HepG2 (cell line): ENCODE measurements around the gene RPS8. TPM values are rescaled to one million over a fixed set of nuclear protein-coding genes. Genes with fewer than 3 reads are reported as not detected.

ENCODE experiments used
- BRCA1 ChIP-seq: sonication (generic); formaldehyde crosslinking; IDR thresholded peaks from 2 replicates; pipeline ENCODE4 v1.4.0; 2020; ENCODE audit warnings: missing genetic modification reagents
- ETV5 ChIP-seq: IDR thresholded peaks from 2 replicates; pipeline ENCODE4 v1.6.1; 2018; ENCODE audit warnings: missing biosample characterization, missing genetic modification reagents, inconsistent platforms, borderline replicate concordance
- FLYWCH1 ChIP-seq: sonication (generic); formaldehyde crosslinking; IDR thresholded peaks from 2 replicates; pipeline ENCODE4 v1.8.1; 2023; ENCODE audit warnings: mild to moderate bottlenecking, missing genetic modification reagents
- FOXC1 ChIP-seq: sonication (generic); formaldehyde crosslinking; IDR thresholded peaks from 2 replicates; pipeline ENCODE4 v1.8.0; 2022; ENCODE audit warnings: mild to moderate bottlenecking, missing genetic modification reagents, borderline replicate concordance
- RBFOX2 ChIP-seq: fragments of 200-400 bp; formaldehyde crosslinking; IDR thresholded peaks from 2 replicates; pipeline ENCODE4 v1.6.1; 2017; ENCODE audit warnings: low read depth, mild to moderate bottlenecking, low read length
- SRF ChIP-seq: IDR thresholded peaks from 2 replicates; pipeline ENCODE4 v1.6.1; 2011; ENCODE audit warnings: mild to moderate bottlenecking, low read depth, low read length, moderate library complexity
- TBX3 ChIP-seq: fragments of 450-650 bp; IDR thresholded peaks from 2 replicates; pipeline ENCODE4 v1.6.1; 2017; ENCODE audit warnings: antibody characterized with exemption, mild to moderate bottlenecking, inconsistent platforms, borderline replicate concordance
- ZBTB7A ChIP-seq: sonication (generic); formaldehyde crosslinking; IDR thresholded peaks from 2 replicates; pipeline ENCODE4 v1.8.0; 2022; ENCODE audit warnings: mild to moderate bottlenecking, missing genetic modification reagents
- ZNF20 ChIP-seq: sonication (generic); formaldehyde crosslinking; IDR thresholded peaks from 2 replicates; pipeline ENCODE4 v1.4.0; 2020; ENCODE audit warnings: mild to moderate bottlenecking, moderate library complexity, missing genetic modification reagents
- ZNF251 ChIP-seq: sonication (generic); formaldehyde crosslinking; IDR thresholded peaks from 2 replicates; pipeline ENCODE4 v1.9.0; 2021; ENCODE audit warnings: mild to moderate bottlenecking, missing genetic modification reagents
- ZNF44 ChIP-seq: sonication (generic); formaldehyde crosslinking; IDR thresholded peaks from 2 replicates; pipeline ENCODE4 v1.5.1; 2020; ENCODE audit warnings: mild to moderate bottlenecking, missing genetic modification reagents
- ZSCAN12 ChIP-seq: sonication (generic); formaldehyde crosslinking; IDR thresholded peaks from 2 replicates; pipeline ENCODE4 v1.9.0; 2021; ENCODE audit warnings: mild to moderate bottlenecking, missing genetic modification reagents
- polyA plus RNA-seq, 8 experiments: library from polyadenylated mRNA; depleted of rRNA in 3 of 8; stranded (reverse) in 7 of 8; unstranded in 1 of 8; fragments of >200 nt; fragmentation: Illumina TruSeq in 4 of 8; extraction: Trizol in 4 of 8; gene quantifications; 2 replicates each; pipeline versions ENCODE4 v1.2.1 to v1.2.3, GENCODE V29; 2011 to 2016; ENCODE audit warnings: low read depth in 4 of 8, missing spikeins in 1 of 8, mixed read lengths in 1 of 8; ENCODE audit not compliant: insufficient read depth in 1 of 8
- total RNA-seq, 5 experiments: library from RNA; depleted of rRNA; stranded (reverse); fragments of >200 nt; fragmentation: Illumina TruSeq; extraction: Trizol; gene quantifications; 2 replicates each; pipeline ENCODE4 v1.2.3, GENCODE V29; 2016; ENCODE audit warnings: low read depth in 1 of 5
- TF ChIP-seq, protein P1 (sequence below): sonication (generic); formaldehyde crosslinking; IDR thresholded peaks from 2 replicates; pipeline ENCODE4 v1.4.0; 2020; ENCODE audit warnings: missing genetic modification reagents
- TF ChIP-seq, protein P2 (sequence below): sonication (generic); formaldehyde crosslinking; IDR thresholded peaks from 2 replicates; pipeline ENCODE4 v1.9.0; 2021; ENCODE audit warnings: mild to moderate bottlenecking, missing genetic modification reagents
- TF ChIP-seq, protein P3 (sequence below): sonication (generic); formaldehyde crosslinking; IDR thresholded peaks from 2 replicates; pipeline ENCODE4 v1.5.1; 2020; ENCODE audit warnings: missing genetic modification reagents, mild to moderate bottlenecking, borderline replicate concordance
- TF ChIP-seq, protein P4 (sequence below): sonication (generic); formaldehyde crosslinking; IDR thresholded peaks from 2 replicates; pipeline ENCODE4 v1.8.1; 2023; ENCODE audit warnings: mild to moderate bottlenecking, missing genetic modification reagents, borderline replicate concordance

RPS8 gene
- total and polyA plus RNA-seq, 2 of the 13 experiments (the other 11 are each of a cell fraction or from before 2014, with no cell fraction given), result 2,628 to 2,822 TPM

DNA sequence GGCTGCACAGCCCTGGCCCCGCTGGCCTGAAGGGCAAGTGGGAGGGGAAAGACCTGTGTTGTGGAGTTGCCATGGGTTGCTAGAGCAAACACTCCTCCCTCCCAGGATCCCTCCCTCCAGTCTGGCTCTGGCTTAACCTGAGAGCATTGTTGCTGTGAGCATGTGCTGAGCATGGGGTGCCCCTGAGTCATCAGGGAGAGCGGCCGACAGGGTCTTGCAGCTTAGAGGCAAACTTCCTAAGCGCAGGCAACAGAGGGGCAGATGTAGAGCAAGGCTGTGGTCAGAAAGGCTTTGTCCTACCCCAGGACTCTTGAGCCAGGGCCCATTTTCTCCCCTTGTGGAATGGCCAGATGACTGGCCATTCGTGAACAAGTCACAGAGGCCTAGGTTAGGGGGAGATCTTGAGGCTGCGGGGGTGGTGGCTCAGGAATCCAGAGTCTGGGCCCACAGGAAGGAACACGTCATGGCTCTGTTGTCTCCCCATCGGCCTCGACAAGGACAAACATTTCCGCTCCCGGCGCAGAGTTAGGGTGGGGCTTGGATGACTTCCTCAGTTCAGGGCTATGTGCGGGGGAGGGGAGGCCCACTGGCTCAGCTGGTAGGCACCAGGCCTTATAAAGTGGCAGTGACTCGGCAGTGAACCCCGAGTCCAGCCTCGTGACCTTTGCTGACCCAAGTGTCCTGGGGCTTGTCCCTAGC, 32.2 kb downstream of the RPS8 start (continued):
- TF ChIP-seq, protein P1, sequence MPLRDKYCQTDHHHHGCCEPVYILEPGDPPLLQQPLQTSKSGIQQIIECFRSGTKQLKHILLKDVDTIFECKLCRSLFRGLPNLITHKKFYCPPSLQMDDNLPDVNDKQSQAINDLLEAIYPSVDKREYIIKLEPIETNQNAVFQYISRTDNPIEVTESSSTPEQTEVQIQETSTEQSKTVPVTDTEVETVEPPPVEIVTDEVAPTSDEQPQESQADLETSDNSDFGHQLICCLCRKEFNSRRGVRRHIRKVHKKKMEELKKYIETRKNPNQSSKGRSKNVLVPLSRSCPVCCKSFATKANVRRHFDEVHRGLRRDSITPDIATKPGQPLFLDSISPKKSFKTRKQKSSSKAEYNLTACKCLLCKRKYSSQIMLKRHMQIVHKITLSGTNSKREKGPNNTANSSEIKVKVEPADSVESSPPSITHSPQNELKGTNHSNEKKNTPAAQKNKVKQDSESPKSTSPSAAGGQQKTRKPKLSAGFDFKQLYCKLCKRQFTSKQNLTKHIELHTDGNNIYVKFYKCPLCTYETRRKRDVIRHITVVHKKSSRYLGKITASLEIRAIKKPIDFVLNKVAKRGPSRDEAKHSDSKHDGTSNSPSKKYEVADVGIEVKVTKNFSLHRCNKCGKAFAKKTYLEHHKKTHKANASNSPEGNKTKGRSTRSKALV (CRISPR knock-in tag), result peak; percentile 52; the same call in 1 of the 2 replicates
- 0 out of 2 replicates have a peak, but pooled peaks have one; percentile 50 for TF ChIP-seq ZNF251 (CRISPR knock-in tag)
- peak; percentile 93 for TF ChIP-seq ETV5 (CRISPR knock-in tag)
- TF ChIP-seq, protein P2, sequence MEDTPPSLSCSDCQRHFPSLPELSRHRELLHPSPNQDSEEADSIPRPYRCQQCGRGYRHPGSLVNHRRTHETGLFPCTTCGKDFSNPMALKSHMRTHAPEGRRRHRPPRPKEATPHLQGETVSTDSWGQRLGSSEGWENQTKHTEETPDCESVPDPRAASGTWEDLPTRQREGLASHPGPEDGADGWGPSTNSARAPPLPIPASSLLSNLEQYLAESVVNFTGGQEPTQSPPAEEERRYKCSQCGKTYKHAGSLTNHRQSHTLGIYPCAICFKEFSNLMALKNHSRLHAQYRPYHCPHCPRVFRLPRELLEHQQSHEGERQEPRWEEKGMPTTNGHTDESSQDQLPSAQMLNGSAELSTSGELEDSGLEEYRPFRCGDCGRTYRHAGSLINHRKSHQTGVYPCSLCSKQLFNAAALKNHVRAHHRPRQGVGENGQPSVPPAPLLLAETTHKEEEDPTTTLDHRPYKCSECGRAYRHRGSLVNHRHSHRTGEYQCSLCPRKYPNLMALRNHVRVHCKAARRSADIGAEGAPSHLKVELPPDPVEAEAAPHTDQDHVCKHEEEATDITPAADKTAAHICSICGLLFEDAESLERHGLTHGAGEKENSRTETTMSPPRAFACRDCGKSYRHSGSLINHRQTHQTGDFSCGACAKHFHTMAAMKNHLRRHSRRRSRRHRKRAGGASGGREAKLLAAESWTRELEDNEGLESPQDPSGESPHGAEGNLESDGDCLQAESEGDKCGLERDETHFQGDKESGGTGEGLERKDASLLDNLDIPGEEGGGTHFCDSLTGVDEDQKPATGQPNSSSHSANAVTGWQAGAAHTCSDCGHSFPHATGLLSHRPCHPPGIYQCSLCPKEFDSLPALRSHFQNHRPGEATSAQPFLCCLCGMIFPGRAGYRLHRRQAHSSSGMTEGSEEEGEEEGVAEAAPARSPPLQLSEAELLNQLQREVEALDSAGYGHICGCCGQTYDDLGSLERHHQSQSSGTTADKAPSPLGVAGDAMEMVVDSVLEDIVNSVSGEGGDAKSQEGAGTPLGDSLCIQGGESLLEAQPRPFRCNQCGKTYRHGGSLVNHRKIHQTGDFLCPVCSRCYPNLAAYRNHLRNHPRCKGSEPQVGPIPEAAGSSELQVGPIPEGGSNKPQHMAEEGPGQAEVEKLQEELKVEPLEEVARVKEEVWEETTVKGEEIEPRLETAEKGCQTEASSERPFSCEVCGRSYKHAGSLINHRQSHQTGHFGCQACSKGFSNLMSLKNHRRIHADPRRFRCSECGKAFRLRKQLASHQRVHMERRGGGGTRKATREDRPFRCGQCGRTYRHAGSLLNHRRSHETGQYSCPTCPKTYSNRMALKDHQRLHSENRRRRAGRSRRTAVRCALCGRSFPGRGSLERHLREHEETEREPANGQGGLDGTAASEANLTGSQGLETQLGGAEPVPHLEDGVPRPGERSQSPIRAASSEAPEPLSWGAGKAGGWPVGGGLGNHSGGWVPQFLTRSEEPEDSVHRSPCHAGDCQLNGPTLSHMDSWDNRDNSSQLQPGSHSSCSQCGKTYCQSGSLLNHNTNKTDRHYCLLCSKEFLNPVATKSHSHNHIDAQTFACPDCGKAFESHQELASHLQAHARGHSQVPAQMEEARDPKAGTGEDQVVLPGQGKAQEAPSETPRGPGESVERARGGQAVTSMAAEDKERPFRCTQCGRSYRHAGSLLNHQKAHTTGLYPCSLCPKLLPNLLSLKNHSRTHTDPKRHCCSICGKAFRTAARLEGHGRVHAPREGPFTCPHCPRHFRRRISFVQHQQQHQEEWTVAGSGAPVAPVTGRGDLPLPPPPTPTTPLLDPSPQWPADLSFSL (CRISPR knock-in tag), result no peak
- no peak for TF ChIP-seq ZNF20 (CRISPR knock-in tag)
- 0 out of 2 replicates have a peak, but pooled peaks have one; percentile 39 for TF ChIP-seq ZNF44
- TF ChIP-seq FLYWCH1 (CRISPR knock-in tag), result no peak
- peak; percentile 67 for TF ChIP-seq ZSCAN12 (CRISPR knock-in tag)
- no peak for TF ChIP-seq BRCA1 (CRISPR knock-in tag)
- TF ChIP-seq SRF, result no peak
- TF ChIP-seq, protein P3, sequence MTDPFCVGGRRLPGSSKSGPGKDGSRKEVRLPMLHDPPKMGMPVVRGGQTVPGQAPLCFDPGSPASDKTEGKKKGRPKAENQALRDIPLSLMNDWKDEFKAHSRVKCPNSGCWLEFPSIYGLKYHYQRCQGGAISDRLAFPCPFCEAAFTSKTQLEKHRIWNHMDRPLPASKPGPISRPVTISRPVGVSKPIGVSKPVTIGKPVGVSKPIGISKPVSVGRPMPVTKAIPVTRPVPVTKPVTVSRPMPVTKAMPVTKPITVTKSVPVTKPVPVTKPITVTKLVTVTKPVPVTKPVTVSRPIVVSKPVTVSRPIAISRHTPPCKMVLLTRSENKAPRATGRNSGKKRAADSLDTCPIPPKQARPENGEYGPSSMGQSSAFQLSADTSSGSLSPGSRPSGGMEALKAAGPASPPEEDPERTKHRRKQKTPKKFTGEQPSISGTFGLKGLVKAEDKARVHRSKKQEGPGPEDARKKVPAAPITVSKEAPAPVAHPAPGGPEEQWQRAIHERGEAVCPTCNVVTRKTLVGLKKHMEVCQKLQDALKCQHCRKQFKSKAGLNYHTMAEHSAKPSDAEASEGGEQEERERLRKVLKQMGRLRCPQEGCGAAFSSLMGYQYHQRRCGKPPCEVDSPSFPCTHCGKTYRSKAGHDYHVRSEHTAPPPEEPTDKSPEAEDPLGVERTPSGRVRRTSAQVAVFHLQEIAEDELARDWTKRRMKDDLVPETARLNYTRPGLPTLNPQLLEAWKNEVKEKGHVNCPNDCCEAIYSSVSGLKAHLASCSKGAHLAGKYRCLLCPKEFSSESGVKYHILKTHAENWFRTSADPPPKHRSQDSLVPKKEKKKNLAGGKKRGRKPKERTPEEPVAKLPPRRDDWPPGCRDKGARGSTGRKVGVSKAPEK, result no peak
- TF ChIP-seq RBFOX2, result peak; percentile 40; the same call in 1 of the 2 replicates
- TF ChIP-seq, protein P4, sequence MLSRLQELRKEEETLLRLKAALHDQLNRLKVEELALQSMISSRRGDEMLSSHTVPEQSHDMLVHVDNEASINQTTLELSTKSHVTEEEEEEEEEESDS (CRISPR knock-in tag), result peak; percentile 92; the same call in 1 of the 2 replicates
- TF ChIP-seq FOXC1, result peak; percentile 45
- no peak; the same call in 1 of the 2 replicates for TF ChIP-seq TBX3
- peak; percentile 86; the same call in 1 of the 2 replicates for TF ChIP-seq ZBTB7A (CRISPR knock-in tag)
